Liver (tissue), 9 donors: Measurements from ENCODE around the gene GATC. TPM values are rescaled to one million over a fixed set of nuclear protein-coding genes. Genes with fewer than 3 reads are reported as not detected.

Experiments
- DNase-seq: peaks from one replicate; pipeline ENCODE4 v3.0.0-alpha.2; 2017; ENCODE audit warnings: low spot score
- H3K27ac ChIP-seq, 2 donors: one replicate each; pipeline ENCODE4 v1.7.0; 2013; ENCODE audit warnings: inconsistent platforms in 2 of 2, low read length in 2 of 2, control low read depth in 1 of 2, low read depth in 1 of 2, mild to moderate bottlenecking in 1 of 2
- H3K27me3 ChIP-seq, 4 donors: one replicate each; pipeline versions ENCODE4 v1.6.1 to v1.7.0; 2013; ENCODE audit warnings: low read length in 3 of 4, inconsistent platforms in 1 of 4, mild to moderate bottlenecking in 1 of 4, moderate library complexity in 1 of 4; ENCODE audit not compliant: control insufficient read depth in 4 of 4, insufficient read depth in 4 of 4
- H3K36me3 ChIP-seq, 4 donors: one replicate each; pipeline versions ENCODE4 v1.6.1 to v1.7.0; 2013; ENCODE audit warnings: low read length in 3 of 4, mild to moderate bottlenecking in 3 of 4, low read depth in 1 of 4, moderate library complexity in 1 of 4; ENCODE audit not compliant: control insufficient read depth in 4 of 4, insufficient read depth in 3 of 4
- H3K4me1 ChIP-seq, 4 donors: one replicate each; pipeline versions ENCODE4 v1.6.1 to v1.7.0; 2013; ENCODE audit warnings: low read length in 3 of 4, mild to moderate bottlenecking in 3 of 4, moderate library complexity in 1 of 4; ENCODE audit not compliant: control insufficient read depth in 4 of 4, insufficient read depth in 4 of 4
- H3K4me3 ChIP-seq, 3 donors: one replicate each; pipeline versions ENCODE4 v1.6.1 to v1.7.0; 2013; ENCODE audit warnings: low read length in 3 of 3, control low read depth in 1 of 3, low read depth in 1 of 3, mild to moderate bottlenecking in 1 of 3
- H3K9ac ChIP-seq, 2 donors: one replicate each; pipeline ENCODE4 v1.7.0; 2013; ENCODE audit warnings: low read length in 2 of 2, mild to moderate bottlenecking in 2 of 2, moderate library complexity in 2 of 2, control low read depth in 1 of 2, low read depth in 1 of 2
- H3K9me3 ChIP-seq, 4 donors: one replicate each; pipeline versions ENCODE4 v1.6.1 to v1.7.0; 2013; ENCODE audit warnings: low read length in 3 of 4; ENCODE audit not compliant: control insufficient read depth in 4 of 4
- EGR1 ChIP-seq, 2 donors: IDR thresholded peaks; 2 replicates each; pipeline ENCODE4 v1.6.1; 2016 to 2018; ENCODE audit warnings: antibody characterized with exemption in 2 of 2, low read depth in 2 of 2
- FOXA1 ChIP-seq: IDR thresholded peaks from 2 replicates; pipeline ENCODE4 v1.6.1; 2016; ENCODE audit warnings: antibody characterized with exemption
- FOXA2 ChIP-seq: IDR thresholded peaks from 2 replicates; pipeline ENCODE4 v1.6.1; 2016; ENCODE audit warnings: antibody characterized with exemption
- HNF4A ChIP-seq, 2 donors: conservative IDR thresholded peaks; 2 replicates each; pipeline ENCODE4 v1.6.1; 2016; ENCODE audit warnings: antibody characterized with exemption in 2 of 2, mild to moderate bottlenecking in 2 of 2
- HNF4G ChIP-seq: IDR thresholded peaks from 2 replicates; pipeline ENCODE4 v1.6.1; 2016; ENCODE audit warnings: antibody characterized with exemption
- JUND ChIP-seq, 2 donors: IDR thresholded peaks; 2 replicates each; pipeline ENCODE4 v1.6.1; 2016; ENCODE audit warnings: antibody characterized with exemption in 2 of 2
- NR2F2 ChIP-seq: IDR thresholded peaks from 2 replicates; pipeline ENCODE4 v1.6.1; 2016; ENCODE audit warnings: antibody characterized with exemption
- RAD21 ChIP-seq, 2 donors: IDR thresholded peaks; 2 replicates each; pipeline ENCODE4 v1.6.1; 2016; ENCODE audit warnings: antibody characterized with exemption in 2 of 2, mild to moderate bottlenecking in 2 of 2
- RXRA ChIP-seq, 2 donors: IDR thresholded peaks; 2 replicates each; pipeline ENCODE4 v1.6.1; 2017 to 2018; ENCODE audit warnings: antibody characterized with exemption in 2 of 2, mild to moderate bottlenecking in 1 of 2
- SP1 ChIP-seq: IDR thresholded peaks from 2 replicates; pipeline ENCODE4 v1.6.1; 2018; ENCODE audit warnings: antibody characterized with exemption, mild to moderate bottlenecking
- TAF1 ChIP-seq: conservative IDR thresholded peaks from 2 replicates; pipeline ENCODE4 v1.6.1; 2016; ENCODE audit warnings: antibody characterized with exemption, mild to moderate bottlenecking
- YY1 ChIP-seq: IDR thresholded peaks from 2 replicates; pipeline ENCODE4 v1.6.1; 2016; ENCODE audit warnings: antibody characterized with exemption, mild to moderate bottlenecking
- WGBS: extraction: QIAGEN DNeasy Blood & Tissue Kit; methylation state at CpG from one replicate; pipeline ENCODE4 v1.1.7; 2013; 5-methylcytosine and 5-hydroxymethylcytosine counted together
- polyA plus RNA-seq, 2 donors: library from polyadenylated mRNA; stranded (reverse) in 1 of 2; unstranded in 1 of 2; fragments of 200-250 nt in 1 of 2; fragments of >200 nt in 1 of 2; fragmentation: Nextera tagmentation in 1 of 2; extraction: Ambion mirVana in 1 of 2; gene quantifications; one replicate each; pipeline versions ENCODE4 v1.2.1 to v1.2.3, GENCODE V29; 2013 to 2015
- total RNA-seq, 2 donors: library from RNA; depleted of rRNA; stranded (reverse); fragments of >200 nt; gene quantifications; one replicate each; pipeline ENCODE4 v1.2.3, GENCODE V29; 2014
- TF ChIP-seq, protein P1 (sequence below): IDR thresholded peaks from 2 replicates; pipeline ENCODE4 v1.6.1; 2016; ENCODE audit warnings: antibody characterized with exemption, mild to moderate bottlenecking
- TF ChIP-seq, protein P2 (sequence below): IDR thresholded peaks from 2 replicates; pipeline ENCODE4 v1.6.1; 2016; ENCODE audit warnings: antibody characterized with exemption
- TF ChIP-seq, protein P3 (sequence below): IDR thresholded peaks from 2 replicates; pipeline ENCODE4 v1.6.1; 2016; ENCODE audit warnings: antibody characterized with exemption
- TF ChIP-seq, protein P4 (sequence below): fragments of 150-350 bp; IDR thresholded peaks from 2 replicates; pipeline ENCODE4 v1.5.1; 2017; ENCODE audit warnings: improper control_type of control experiment, low read depth, low read length; ENCODE audit not compliant: missing input control
- TF ChIP-seq, protein P5 (sequence below): IDR thresholded peaks from 2 replicates; pipeline ENCODE4 v1.6.1; 2016; ENCODE audit warnings: antibody characterized with exemption
- donor health status: healthy.
- donor health status: healthy.
- donor health status: healthy.
- donor health status: healthy.
- donor health status: healthy.

The GATC gene
- total and polyA plus RNA-seq, 4 donors = 8.9 to 15.5 (median 13.3) TPM

DNA sequence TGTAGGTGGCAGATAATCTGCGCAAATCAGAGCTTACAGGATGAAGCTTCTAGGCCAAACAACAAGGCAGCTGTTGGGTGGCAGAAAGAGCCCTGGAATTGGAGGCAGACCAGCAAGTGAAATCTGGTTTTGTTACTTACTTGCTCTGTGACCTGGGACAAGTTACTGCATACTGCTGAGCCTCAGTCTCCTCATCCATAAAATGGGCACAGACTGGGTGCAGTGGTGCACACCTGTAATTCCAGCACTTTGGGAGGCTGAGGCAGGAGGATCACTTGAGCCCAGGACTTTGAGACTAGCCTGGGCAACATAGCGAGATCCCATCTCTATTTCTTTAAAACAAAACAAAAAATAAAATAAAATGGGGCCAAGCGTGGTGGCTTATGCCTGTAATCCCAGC lies 39.7 kb upstream of the GATC start:
- Histone ChIP-seq H3K4me1 (no peaks in the 10 kb centered on the region), H3K27me3 (no peaks in the 10 kb centered on the region), H3K36me3 (no peaks in the 10 kb centered on the region), H3K27ac (no peak overlapping the region), H3K4me3 (no peak overlapping the region), H3K9ac (no peak overlapping the region), H3K9me3 (no peaks in the 10 kb centered on the region)
- DNase-seq = no peak
- WGBS = 98% methylated on average over 3 of the region's 3 CpGs
- TF ChIP-seq YY1 (no peak), SP1 (no peak), FOXA1 (no peak), NR2F2 (no peak), EGR1 (IDR thresholded peaks at IDR 0.05; ENCODE audit: low read depth in 2 of 2) (no peak), RXRA (IDR thresholded peaks at IDR 0.05) (no peak), HNF4A (conservative IDR thresholded peaks at IDR 0.05) (no peak), JUND (IDR thresholded peaks at IDR 0.05) (no peak), HNF4G (no peak)
- TF ChIP-seq, protein P1, sequence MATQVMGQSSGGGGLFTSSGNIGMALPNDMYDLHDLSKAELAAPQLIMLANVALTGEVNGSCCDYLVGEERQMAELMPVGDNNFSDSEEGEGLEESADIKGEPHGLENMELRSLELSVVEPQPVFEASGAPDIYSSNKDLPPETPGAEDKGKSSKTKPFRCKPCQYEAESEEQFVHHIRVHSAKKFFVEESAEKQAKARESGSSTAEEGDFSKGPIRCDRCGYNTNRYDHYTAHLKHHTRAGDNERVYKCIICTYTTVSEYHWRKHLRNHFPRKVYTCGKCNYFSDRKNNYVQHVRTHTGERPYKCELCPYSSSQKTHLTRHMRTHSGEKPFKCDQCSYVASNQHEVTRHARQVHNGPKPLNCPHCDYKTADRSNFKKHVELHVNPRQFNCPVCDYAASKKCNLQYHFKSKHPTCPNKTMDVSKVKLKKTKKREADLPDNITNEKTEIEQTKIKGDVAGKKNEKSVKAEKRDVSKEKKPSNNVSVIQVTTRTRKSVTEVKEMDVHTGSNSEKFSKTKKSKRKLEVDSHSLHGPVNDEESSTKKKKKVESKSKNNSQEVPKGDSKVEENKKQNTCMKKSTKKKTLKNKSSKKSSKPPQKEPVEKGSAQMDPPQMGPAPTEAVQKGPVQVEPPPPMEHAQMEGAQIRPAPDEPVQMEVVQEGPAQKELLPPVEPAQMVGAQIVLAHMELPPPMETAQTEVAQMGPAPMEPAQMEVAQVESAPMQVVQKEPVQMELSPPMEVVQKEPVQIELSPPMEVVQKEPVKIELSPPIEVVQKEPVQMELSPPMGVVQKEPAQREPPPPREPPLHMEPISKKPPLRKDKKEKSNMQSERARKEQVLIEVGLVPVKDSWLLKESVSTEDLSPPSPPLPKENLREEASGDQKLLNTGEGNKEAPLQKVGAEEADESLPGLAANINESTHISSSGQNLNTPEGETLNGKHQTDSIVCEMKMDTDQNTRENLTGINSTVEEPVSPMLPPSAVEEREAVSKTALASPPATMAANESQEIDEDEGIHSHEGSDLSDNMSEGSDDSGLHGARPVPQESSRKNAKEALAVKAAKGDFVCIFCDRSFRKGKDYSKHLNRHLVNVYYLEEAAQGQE = no peak
- TF ChIP-seq, protein P2, sequence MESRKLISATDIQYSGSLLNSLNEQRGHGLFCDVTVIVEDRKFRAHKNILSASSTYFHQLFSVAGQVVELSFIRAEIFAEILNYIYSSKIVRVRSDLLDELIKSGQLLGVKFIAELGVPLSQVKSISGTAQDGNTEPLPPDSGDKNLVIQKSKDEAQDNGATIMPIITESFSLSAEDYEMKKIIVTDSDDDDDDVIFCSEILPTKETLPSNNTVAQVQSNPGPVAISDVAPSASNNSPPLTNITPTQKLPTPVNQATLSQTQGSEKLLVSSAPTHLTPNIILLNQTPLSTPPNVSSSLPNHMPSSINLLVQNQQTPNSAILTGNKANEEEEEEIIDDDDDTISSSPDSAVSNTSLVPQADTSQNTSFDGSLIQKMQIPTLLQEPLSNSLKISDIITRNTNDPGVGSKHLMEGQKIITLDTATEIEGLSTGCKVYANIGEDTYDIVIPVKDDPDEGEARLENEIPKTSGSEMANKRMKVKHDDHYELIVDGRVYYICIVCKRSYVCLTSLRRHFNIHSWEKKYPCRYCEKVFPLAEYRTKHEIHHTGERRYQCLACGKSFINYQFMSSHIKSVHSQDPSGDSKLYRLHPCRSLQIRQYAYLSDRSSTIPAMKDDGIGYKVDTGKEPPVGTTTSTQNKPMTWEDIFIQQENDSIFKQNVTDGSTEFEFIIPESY = no peak

DNA sequence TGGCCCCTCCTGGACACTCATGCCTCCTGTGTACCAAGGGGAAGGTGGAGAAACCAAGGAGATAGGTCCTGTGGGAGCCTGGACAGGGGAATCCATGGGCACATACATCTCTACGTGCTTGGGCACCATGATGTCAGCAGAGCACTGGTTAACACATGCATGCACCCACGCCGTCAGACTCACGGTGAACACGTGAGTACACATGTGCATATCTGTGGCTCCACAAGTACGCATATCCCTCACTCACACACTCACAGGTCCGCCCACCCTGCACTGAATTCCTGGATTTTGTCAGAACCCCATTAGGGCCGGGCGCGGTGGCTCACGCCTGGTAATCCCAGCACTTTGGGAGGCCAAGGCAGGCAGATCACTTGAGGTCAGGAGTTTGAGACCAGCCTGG lies 37.5 kb upstream of the GATC start:
- Histone ChIP-seq H3K4me3 (no peak overlapping the region), H3K27ac (no peak overlapping the region), H3K9ac (no peak overlapping the region), H3K36me3 (no peaks in the 10 kb centered on the region), H3K9me3 (no peaks in the 10 kb centered on the region), H3K27me3 (no peaks in the 10 kb centered on the region), H3K4me1 (no peaks in the 10 kb centered on the region)
- no peak for DNase-seq
- WGBS = 96% methylated on average over 11 of the region's 11 CpGs
- TF ChIP-seq, protein P3, sequence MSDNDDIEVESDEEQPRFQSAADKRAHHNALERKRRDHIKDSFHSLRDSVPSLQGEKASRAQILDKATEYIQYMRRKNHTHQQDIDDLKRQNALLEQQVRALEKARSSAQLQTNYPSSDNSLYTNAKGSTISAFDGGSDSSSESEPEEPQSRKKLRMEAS = no peak
- TF ChIP-seq, protein P4, sequence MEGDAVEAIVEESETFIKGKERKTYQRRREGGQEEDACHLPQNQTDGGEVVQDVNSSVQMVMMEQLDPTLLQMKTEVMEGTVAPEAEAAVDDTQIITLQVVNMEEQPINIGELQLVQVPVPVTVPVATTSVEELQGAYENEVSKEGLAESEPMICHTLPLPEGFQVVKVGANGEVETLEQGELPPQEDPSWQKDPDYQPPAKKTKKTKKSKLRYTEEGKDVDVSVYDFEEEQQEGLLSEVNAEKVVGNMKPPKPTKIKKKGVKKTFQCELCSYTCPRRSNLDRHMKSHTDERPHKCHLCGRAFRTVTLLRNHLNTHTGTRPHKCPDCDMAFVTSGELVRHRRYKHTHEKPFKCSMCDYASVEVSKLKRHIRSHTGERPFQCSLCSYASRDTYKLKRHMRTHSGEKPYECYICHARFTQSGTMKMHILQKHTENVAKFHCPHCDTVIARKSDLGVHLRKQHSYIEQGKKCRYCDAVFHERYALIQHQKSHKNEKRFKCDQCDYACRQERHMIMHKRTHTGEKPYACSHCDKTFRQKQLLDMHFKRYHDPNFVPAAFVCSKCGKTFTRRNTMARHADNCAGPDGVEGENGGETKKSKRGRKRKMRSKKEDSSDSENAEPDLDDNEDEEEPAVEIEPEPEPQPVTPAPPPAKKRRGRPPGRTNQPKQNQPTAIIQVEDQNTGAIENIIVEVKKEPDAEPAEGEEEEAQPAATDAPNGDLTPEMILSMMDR = no peak
- TF ChIP-seq, protein P1 = no peak
- no peak for TF ChIP-seq TAF1
- TF ChIP-seq JUND (IDR thresholded peaks at IDR 0.05) = no peak
- no peak for TF ChIP-seq HNF4A (conservative IDR thresholded peaks at IDR 0.05)
- TF ChIP-seq NR2F2 = no peak
- TF ChIP-seq, protein P5, sequence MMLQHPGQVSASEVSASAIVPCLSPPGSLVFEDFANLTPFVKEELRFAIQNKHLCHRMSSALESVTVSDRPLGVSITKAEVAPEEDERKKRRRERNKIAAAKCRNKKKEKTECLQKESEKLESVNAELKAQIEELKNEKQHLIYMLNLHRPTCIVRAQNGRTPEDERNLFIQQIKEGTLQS = no peak
- no peak for TF ChIP-seq EGR1 (IDR thresholded peaks at IDR 0.05; ENCODE audit: low read depth in 2 of 2)
- no peak for TF ChIP-seq FOXA2
- TF ChIP-seq HNF4G = no peak
- no peak for TF ChIP-seq RAD21 (IDR thresholded peaks at IDR 0.05)
- no peak for TF ChIP-seq YY1
